Measurements from ENCODE around the gene SLC25A11. TPM values are rescaled to one million over a fixed set of nuclear protein-coding genes. Genes with fewer than 3 reads are reported as not detected.

The SLC25A11 gene
- 64.1 and 70.8 TPM in 2 replicates for total RNA-seq (2014; rRNA removed; shearing (Covaris generic))

- DNase-seq (ENCODE audit: low spot score), result peak; percentile 97
These were observed at the start of gene SLC25A11, which contains the start of gene RNF167 for GRCh38 chr17:4939796-4940554. Gene SLC25A11, minus strand, starts transcription at chr17:4940046. Its CDS starts 136 bp downstream, at chr17:4939910. Gene RNF167, plus strand, starts transcription at chr17:4940268. Its CDS starts 642 bp downstream, at chr17:4940910.

DNA sequence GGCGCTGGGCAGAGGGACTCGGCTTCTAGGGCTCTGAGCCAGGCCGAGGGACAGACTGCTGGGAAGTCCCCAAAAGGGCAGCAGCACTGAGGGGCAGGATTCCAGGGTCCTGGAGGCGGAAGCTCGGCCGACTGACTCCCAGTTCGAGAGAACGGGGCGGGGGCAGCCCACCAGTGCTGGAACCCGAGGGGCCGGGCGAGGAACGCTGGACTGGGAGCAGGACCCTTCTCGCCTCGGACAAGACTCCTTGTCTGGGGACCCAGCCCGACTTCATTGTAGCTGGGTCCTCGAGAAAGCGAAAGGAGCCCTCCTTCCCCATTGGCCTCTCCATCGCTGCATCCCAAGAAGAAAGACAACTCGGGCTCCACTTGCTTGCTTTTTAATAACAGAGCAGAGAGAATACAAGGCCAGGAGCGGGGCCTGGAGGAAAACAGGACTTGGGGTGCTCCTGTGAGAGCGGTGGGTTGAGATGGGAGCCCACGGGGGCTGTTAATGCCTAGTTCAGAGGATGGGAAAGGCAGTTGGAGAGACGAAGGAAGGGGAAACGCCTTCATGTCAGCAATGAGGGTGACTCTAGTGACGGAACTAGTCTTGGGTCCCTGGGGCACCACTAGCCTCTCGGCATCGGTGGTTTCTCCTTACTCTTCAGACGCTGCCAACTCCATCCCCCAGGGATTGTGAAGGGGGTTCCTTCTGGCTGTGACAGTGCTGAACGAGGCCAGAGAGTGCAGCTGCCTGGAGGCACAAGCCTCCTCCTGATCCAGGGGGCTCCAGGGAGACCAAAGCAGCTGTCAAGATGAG lies 48.1 kb upstream of the SLC25A11 start:
- no peak for DNase-seq (ENCODE audit: low spot score)

- DNase-seq (ENCODE audit: low spot score), result peak; percentile 34
These were observed 47.3 kb upstream of the SLC25A11 start, which contains the start of gene CAMTA2 for GRCh38 chr17:4986951-4987766. Gene CAMTA2, minus strand, starts transcription at chr17:4987675. Its CDS starts 1,453 bp downstream, at chr17:4986222.

- no peak for DNase-seq (ENCODE audit: low spot score)
These were observed 46.6 kb upstream of the SLC25A11 start for GRCh38 chr17:4986403-4986802.

DNA sequence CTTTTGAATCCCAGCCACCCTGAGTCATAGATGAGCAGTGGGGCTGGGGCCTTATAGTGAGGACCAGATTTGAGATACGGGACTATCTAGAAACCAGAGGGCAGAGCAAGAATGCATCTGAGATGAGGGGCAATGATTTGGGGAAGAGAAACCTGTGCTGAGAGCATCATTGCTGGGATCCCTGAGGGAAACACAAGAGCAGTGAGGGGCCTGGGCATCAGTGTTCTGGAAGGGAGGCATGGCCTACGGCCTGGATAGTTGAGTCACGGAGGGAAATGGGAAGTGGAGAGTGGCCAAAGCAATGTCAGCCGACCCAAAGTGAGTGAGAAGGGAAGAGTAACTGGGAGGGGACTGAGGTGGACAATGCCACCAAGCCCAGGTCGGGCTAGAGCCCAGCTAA lies 42.5 kb upstream of the SLC25A11 start:
- DNase-seq (ENCODE audit: low spot score), result no peak

DNA sequence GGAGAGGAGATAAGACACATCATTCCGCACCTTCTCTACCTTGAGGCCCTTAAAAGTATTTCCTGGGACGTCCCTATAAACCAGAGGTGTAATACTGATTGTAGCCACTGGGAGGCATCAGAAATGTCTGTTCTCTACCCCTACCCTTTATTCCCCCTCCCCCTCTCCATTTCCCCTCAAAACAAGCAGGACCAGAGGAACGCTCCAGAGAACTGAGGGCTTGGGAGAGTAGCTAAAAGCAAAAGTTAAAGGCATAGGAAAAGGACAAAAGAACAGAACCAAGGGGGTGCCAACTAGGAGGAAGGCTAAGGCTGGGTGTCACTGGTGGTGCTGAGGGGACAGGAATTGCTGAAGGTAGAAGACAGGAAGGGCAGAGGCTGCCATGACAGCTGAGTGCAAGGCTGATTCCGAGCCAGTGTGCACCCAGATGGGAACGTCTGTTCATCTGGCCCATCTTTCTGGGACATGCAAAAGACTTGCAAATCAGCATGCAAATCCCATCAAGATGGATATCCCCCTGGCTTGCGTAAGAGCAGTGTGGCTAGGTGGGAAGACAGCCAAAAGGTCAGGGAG lies 40.9 kb upstream of the SLC25A11 start:
- DNase-seq (ENCODE audit: low spot score), result peak; percentile 25

DNA sequence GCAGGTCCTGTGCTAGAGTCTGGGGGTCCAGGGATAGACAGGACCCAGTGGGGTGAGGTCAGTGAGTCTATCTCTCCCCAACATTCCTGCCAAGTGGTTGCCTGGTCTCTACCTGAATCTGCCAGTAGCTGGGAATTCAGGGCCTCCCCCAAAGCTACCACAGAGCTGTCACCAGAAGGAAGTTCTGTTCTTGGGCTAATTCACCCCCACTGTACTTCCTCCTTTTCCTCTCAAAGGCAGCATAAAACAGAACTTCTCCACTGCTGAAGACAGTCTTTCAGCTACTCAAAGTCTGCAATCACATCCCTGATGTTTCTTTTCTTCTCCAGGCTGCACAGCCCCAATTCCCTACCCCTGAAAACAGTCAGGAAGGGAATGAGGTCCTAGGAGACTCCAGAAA lies 38.9 kb upstream of the SLC25A11 start:
- no peak for DNase-seq (ENCODE audit: low spot score)

- no peak for DNase-seq (ENCODE audit: low spot score)
These were observed 34.3 kb upstream of the SLC25A11 start for GRCh38 chr17:4974115-4974670.

- DNase-seq (ENCODE audit: low spot score), result no peak
These were observed 33.6 kb upstream of the SLC25A11 start for GRCh38 chr17:4973256-4974114.

- no peak for DNase-seq (ENCODE audit: low spot score)
These were observed 32.9 kb upstream of the SLC25A11 start for GRCh38 chr17:4972752-4973151.

DNA sequence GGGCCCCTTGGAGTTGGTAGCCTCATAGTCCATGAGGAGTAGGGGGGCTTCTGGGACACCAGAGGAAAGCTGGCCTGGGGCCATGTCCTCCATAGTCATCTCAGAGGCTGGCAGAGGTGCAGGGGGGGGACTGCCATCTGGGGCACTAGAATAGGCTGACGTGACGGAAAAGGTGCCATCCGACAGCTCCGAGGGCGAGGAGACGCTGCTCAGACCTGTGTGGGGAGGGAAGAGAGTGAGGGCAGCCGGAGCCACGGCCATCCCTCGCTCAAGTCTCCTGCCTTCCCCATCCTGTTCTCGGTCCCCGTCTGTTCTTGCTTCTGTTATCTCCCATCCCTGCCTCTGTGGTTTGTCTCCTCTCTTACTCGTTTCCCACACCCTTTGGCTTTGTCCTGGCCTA lies 32.5 kb upstream of the SLC25A11 start:
- no peak for DNase-seq (ENCODE audit: low spot score)

DNA sequence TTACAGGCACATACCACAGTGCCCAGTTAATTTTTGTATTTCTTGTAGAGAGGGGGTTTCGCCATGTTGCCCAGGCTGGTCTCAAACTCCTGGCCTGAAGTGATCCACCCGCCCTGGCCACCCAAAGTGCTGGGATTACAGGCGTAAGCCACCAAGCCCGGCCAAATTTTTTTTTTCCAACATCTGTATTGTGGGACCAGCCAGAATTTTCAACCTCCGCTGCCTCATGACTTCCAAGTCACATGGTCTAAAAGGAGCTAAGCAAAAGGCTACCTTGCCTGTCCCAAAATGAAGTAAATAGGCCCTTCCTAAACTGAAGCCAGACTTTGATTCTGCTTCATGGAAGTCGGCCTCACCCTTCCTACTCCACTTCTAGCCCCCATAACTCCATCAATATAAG lies 32.0 kb upstream of the SLC25A11 start:
- DNase-seq (ENCODE audit: low spot score), result no peak

GRCh38 chr17:4970273-4970672 lies 30.4 kb upstream of the SLC25A11 start:
- DNase-seq (ENCODE audit: low spot score), result no peak

GRCh38 chr17:4969551-4970173 lies 29.8 kb upstream of the SLC25A11 start:
- no peak for DNase-seq (ENCODE audit: low spot score)

DNA sequence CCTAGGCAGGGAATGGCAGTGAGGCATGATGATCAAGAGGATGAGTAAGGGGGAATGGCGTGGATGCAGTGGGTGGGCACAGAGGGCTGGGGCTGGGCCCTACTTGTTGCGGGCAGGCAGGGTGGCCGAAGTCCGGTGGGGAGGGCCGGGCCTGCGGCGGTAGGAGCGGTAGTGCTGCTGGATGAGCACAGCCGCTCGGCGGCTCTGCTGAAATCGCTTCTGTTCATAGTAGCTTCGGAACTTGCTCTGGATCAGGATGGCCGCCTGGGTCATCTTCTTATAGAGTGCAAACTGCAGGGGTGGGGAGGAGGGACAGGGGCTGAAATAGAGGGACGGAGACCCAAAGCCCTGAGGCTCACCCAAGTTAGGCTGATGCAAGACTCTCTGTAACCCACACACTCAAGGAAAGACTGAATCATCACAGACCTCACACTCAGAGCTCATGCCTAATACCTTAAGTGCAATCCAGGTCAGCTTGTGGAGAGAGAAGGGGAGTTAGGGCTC lies 29.3 kb upstream of the SLC25A11 start:
- DNase-seq (ENCODE audit: low spot score), result no peak

- no peak for DNase-seq (ENCODE audit: low spot score)
These were observed 28.7 kb upstream of the SLC25A11 start for GRCh38 chr17:4968486-4969046.

GRCh38 chr17:4967539-4968485 lies 28.0 kb upstream of the SLC25A11 start, which contains the start of gene SPAG7:
Gene SPAG7, minus strand, starts transcription at chr17:4967817. Its CDS starts 13 bp downstream, at chr17:4967804.
- DNase-seq (ENCODE audit: low spot score), result peak; percentile 82

Measured in H4 (cell line).